Karpas-422 (cell line): Measurements from ENCODE around the gene CD8A. TPM values are rescaled to one million over a fixed set of nuclear protein-coding genes. Genes with fewer than 3 reads are reported as not detected.

Experiments
- DNase-seq: peaks from one replicate; pipeline ENCODE4 v3.0.0-alpha.2; 2015
- H2AFZ ChIP-seq: fragments of 200-600 bp; sonication (generic); 2 replicates; pipeline ENCODE4 v1.6.1; 2014; ENCODE audit warnings: antibody characterized with exemption, low read length, mixed read lengths
- H3K27ac ChIP-seq: fragments of 200-600 bp; sonication (generic); 2 replicates; pipeline ENCODE4 v1.5.1; 2014; ENCODE audit warnings: mild to moderate bottlenecking, low read length, moderate library complexity
- H3K27me3 ChIP-seq: fragments of 200-600 bp; sonication (generic); 2 replicates; pipeline ENCODE4 v1.6.1; 2014; ENCODE audit warnings: low read length, mixed read lengths
- H3K36me3 ChIP-seq: fragments of 200-600 bp; sonication (generic); 2 replicates; pipeline ENCODE4 v1.6.1; 2014; ENCODE audit warnings: low read length, mixed read lengths; ENCODE audit not compliant: insufficient read depth
- H3K4me1 ChIP-seq: fragments of 200-600 bp; sonication (generic); 2 replicates; pipeline ENCODE4 v1.6.1; 2014; ENCODE audit warnings: mild to moderate bottlenecking, low read length, mixed read lengths
- H3K4me2 ChIP-seq: fragments of 200-600 bp; sonication (generic); 2 replicates; pipeline ENCODE4 v1.6.1; 2014; ENCODE audit warnings: low read length, low read depth, mild to moderate bottlenecking; ENCODE audit not compliant: poor library complexity, severe bottlenecking
- H3K4me3 ChIP-seq: fragments of 200-600 bp; sonication (generic); 2 replicates; pipeline ENCODE4 v1.5.1; 2014; ENCODE audit warnings: mild to moderate bottlenecking, antibody characterized with exemption, low read length, mixed read lengths
- H3K79me2 ChIP-seq: fragments of 200-600 bp; sonication (generic); 2 replicates; pipeline ENCODE4 v1.6.1; 2014; ENCODE audit warnings: mild to moderate bottlenecking, low read length, mixed read lengths
- H3K9ac ChIP-seq: fragments of 200-600 bp; sonication (generic); 2 replicates; pipeline ENCODE4 v1.6.0; 2014; ENCODE audit warnings: low read length
- H3K9me2 ChIP-seq: fragments of 200-600 bp; sonication (generic), shearing (Covaris generic); replicated peaks from 2 replicates; pipeline ENCODE4 v1.6.0; 2014; ENCODE audit warnings: mild to moderate bottlenecking, low read length, moderate library complexity; ENCODE audit not compliant: insufficient read depth
- H3K9me3 ChIP-seq: fragments of 300-700, 200-600 bp; sonication (generic); 2 replicates; pipeline ENCODE4 v1.6.1; 2014; ENCODE audit warnings: low read length, mixed read lengths
- H4K20me1 ChIP-seq: fragments of 200-600 bp; sonication (generic); 2 replicates; pipeline ENCODE4 v1.6.1; 2014; ENCODE audit warnings: mild to moderate bottlenecking, antibody characterized with exemption, low read length, low read depth; ENCODE audit not compliant: insufficient read depth
- total RNA-seq: library from RNA; depleted of rRNA; stranded (reverse); fragments of >200 nt; shearing (Covaris generic); gene quantifications from 2 replicates; pipeline ENCODE4 v1.2.3, GENCODE V29; 2014; ENCODE audit warnings: low replicate concordance

CD8A gene
- total RNA-seq, 1 experiment from 2014 or later, result not detected

DNA sequence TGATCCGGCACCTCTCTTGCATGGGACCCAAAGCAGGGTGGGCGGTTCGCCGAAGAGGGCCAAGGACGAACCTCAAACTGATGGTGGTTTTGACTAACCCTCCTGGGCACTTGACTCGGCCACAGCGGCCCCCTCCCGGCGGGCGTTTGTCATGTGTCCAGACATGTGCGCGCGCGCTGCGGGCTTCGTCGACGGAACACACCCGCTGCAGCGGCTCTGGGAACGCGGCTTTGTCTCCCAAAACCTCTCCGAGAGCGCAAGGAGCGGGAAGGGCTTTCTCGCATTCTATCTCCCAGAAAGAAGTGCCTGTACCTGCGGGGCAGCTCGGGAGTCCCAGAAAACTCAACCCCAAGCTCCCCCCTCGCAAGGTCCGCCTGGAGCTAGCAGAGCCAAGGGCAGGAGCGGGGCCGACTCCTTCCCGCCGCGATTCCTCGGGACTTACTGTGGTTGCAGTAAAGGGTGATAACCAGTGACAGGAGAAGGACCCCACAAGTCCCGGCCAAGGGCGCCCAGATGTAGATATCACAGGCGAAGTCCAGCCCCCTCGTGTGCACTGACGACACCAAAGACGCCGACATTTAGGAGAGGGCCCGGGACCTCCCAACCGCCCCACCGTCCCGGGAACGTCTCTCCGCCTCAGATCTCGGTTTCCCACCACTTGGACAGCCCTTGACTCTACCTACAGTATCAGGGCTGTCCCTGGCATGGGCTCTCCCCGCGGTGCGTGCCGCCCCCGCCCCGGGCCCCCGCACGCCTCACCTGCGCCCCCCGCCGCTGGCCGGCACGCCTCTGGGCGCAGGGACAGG, 1.6 kb downstream of the CD8A start:
- Histone ChIP-seq H4K20me1 (no peaks in the 10 kb centered on the region), H3K79me2 (no peaks in the 10 kb centered on the region), H3K36me3 (no peaks in the 10 kb centered on the region), H3K4me2 (no peak overlapping the region), H3K4me3 (no peak overlapping the region), H3K9ac (no peak overlapping the region), H3K27ac (no peak overlapping the region), H3K27me3 (no peaks in the 10 kb centered on the region), H3K9me3 (no peaks in the 10 kb centered on the region), H3K9me2 (no peaks in the 10 kb centered on the region), H3K4me1 (peaks cover 5% of the 10 kb centered on the region), H2AFZ (no peak overlapping the region)
- DNase-seq, result no peak

DNA sequence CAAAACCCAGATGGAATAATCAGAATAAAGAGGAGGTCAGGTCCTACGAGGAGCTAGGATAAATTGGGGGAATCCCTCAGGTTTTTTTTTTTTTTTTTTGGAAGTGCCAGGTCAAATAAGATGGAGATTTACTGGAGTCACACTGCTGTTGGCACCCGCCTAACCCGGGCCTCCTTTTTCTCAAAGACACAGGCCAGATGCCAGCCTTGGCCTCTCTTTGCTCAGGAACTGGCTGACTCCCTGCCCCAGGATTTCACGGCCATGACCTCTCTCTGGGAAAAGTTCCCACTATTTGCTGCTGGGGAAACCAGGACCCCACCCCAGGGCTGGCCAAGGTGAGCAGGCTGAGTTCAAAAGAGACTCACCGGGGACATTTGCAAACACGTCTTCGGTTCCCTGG, 2.5 kb downstream of the CD8A start:
- Histone ChIP-seq H3K9me3 (no peaks in the 10 kb centered on the region), H3K36me3 (no peaks in the 10 kb centered on the region), H3K27ac (no peak overlapping the region), H3K4me1 (peaks cover 13% of the 10 kb centered on the region), H3K9me2 (no peaks in the 10 kb centered on the region), H4K20me1 (peaks cover 5% of the 10 kb centered on the region; the same call in 1 of the 2 replicates), H3K79me2 (no peaks in the 10 kb centered on the region), H3K4me2 (no peak overlapping the region), H3K9ac (no peak overlapping the region), H2AFZ (no peak overlapping the region), H3K27me3 (no peaks in the 10 kb centered on the region), H3K4me3 (no peak overlapping the region)
- DNase-seq, result no peak

DNA sequence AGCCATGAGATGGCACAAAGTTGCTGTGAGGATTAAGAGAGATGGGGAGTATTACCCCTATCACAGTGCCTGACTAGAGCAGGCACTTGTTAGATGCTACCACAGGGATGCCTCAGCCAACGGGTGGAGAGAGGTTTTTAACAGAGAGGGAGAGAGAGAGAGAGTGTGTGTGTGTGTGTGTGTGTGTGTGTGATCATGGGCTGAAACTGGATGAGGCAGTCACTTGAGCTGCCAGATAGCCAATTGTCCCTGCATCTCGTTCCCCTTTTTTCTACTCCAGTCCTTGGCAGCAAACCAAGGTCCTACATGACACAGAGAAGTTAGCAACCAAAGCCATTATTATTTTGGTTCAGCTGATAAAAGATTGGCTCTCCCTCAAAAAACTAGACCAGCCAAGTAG, 3.0 kb downstream of the CD8A start:
- Histone ChIP-seq H3K36me3 (no peaks in the 10 kb centered on the region), H3K4me3 (no peak overlapping the region), H3K9me2 (no peaks in the 10 kb centered on the region), H3K4me1 (peaks cover 13% of the 10 kb centered on the region), H4K20me1 (peaks cover 5% of the 10 kb centered on the region; the same call in 1 of the 2 replicates), H3K27ac (no peak overlapping the region), H3K79me2 (no peaks in the 10 kb centered on the region), H3K9me3 (no peaks in the 10 kb centered on the region), H3K4me2 (no peak overlapping the region), H3K9ac (no peak overlapping the region), H2AFZ (no peak overlapping the region), H3K27me3 (no peaks in the 10 kb centered on the region)
- DNase-seq, result no peak

DNA sequence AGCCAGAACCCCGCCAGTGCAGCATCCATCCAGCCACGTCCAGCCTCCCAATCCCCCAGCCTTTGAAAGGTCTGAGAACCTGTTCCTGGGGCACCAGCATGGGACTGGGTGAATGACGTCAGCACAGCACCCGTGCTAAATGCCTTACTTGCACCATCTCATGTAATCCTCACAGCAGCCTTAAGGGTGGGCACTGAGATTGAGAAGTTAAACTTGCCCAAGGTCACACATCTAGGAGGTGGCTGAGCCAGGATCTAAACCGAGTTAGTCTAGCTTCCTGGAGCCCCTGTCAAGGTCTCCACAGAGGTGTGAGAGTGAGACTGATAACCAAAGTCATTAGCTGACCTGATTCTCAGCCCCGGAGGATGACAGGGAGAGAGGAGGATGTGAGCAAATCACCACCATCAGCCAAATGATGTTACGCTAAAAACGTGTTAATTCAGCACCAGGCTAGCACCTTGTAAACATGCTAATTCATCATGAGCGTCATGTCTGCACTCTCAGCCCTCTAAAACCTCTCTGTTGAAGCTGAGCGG, 4.6 kb downstream of the CD8A start:
- H3K4me1 ChIP-seq, result peaks cover 13% of the 10 kb centered on the region
- no peak for DNase-seq
- H3K27me3 ChIP-seq, result no peaks in the 10 kb centered on the region
- H3K9ac ChIP-seq, result no peak overlapping the region
- no peaks in the 10 kb centered on the region for H3K9me3 ChIP-seq
- H3K4me2 ChIP-seq, result no peak overlapping the region
- no peaks in the 10 kb centered on the region for H3K36me3 ChIP-seq
- no peak overlapping the region for H3K4me3 ChIP-seq
- peaks cover 5% of the 10 kb centered on the region; the same call in 1 of the 2 replicates for H4K20me1 ChIP-seq
- no peaks in the 10 kb centered on the region for H3K9me2 ChIP-seq
- no peak overlapping the region for H2AFZ ChIP-seq
- no peak overlapping the region for H3K27ac ChIP-seq
- no peaks in the 10 kb centered on the region for H3K79me2 ChIP-seq

DNA sequence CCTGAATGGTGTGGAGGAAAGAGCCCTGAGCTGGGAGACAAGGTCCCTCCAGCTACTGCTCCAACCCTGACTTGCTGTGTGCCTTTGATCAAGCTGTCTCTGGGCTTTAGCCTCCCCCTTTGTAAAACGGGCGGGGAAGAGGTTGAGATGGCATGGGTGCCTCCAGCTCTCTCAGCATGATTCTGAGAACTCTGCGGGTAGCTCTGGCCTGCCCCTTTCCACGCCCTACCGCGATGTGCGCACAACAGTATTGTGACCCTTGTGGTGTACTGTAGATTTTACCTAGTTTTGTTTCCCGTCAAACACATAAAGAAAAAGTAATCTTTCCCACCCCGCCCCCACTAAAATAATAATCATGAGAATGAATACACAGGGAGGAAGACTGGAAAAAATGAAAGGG, 5.3 kb downstream of the CD8A start:
- Histone ChIP-seq H3K79me2 (no peaks in the 10 kb centered on the region), H3K27ac (no peak overlapping the region), H3K9me3 (no peaks in the 10 kb centered on the region), H3K9me2 (no peaks in the 10 kb centered on the region), H4K20me1 (peaks cover 5% of the 10 kb centered on the region; the same call in 1 of the 2 replicates), H3K4me2 (no peak overlapping the region), H3K4me3 (no peak overlapping the region), H2AFZ (no peak overlapping the region), H3K4me1 (peaks cover 13% of the 10 kb centered on the region), H3K36me3 (no peaks in the 10 kb centered on the region), H3K9ac (no peak overlapping the region), H3K27me3 (no peaks in the 10 kb centered on the region)
- DNase-seq, result no peak

DNA sequence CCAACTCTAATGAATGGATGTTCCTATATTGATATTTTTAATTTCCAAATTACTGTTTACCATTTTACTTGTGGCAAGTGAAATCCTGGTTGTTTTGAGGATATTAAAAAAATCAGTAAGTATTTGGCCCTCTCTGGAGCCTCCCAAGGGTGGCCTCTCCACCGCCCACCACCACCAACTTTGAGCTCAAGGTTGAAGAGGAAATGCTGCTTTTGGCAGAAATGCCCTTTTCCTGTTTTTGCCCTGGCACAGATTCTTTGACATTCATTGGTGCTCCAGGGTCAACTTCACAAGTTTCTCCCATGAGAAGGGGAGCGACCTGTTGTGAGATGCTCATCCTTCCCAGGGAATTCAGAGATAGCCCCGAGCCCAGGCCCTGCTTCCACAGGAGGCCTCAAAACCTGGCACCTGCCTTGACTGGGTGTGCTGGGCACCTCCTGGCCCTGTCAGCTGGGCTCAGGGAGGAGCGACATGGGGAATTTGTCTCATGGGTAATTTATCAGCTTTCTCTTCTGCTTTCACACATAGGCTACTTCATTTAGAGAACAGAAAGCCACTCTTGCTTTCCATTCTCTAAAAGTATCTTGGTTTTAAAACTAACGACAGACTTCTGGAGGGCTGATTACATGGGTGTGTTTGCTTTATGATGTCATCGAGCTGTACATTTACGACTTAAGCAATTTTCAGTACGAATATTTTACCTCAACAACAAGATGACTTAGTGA, 6.9 kb downstream of the CD8A start:
- Histone ChIP-seq H3K4me3 (no peak overlapping the region), H3K4me2 (peak overlapping the region; percentile 9), H3K27me3 (no peaks in the 10 kb centered on the region), H4K20me1 (peaks cover 8% of the 10 kb centered on the region; the same call in 1 of the 2 replicates), H3K9me2 (no peaks in the 10 kb centered on the region), H3K79me2 (no peaks in the 10 kb centered on the region), H3K4me1 (peaks cover 13% of the 10 kb centered on the region), H3K27ac (no peak overlapping the region), H3K36me3 (no peaks in the 10 kb centered on the region), H3K9me3 (no peaks in the 10 kb centered on the region), H2AFZ (no peak overlapping the region; the same call in 1 of the 2 replicates), H3K9ac (peak overlapping the region; percentile 16; the same call in 1 of the 2 replicates)
- peak; percentile 57 for DNase-seq

DNA sequence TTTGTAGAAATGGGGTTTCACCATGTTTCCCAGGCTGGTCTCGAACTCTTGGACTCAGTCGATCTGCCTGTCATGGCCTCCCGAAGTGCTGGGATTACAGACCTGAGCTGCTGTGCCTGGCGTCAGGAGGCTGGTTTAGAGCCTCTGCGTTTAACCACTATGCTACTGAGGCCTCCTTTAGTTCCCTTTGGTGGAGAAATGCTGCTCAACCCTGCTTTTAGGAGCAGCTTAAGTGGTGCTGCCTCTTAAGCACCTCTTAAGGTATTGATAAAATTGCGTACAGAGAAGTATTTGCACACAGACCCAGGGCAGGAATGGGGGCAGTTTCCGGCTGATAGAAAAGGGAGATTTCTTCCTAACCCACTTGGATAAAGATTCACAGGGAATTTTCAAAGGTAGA, 8.0 kb downstream of the CD8A start:
- Histone ChIP-seq H3K36me3 (no peaks in the 10 kb centered on the region), H3K27me3 (no peaks in the 10 kb centered on the region), H3K9ac (no peak overlapping the region), H4K20me1 (peaks cover 8% of the 10 kb centered on the region; the same call in 1 of the 2 replicates), H3K4me1 (peaks cover 13% of the 10 kb centered on the region), H3K4me3 (no peak overlapping the region), H3K9me3 (no peaks in the 10 kb centered on the region), H3K4me2 (no peak overlapping the region), H2AFZ (no peak overlapping the region), H3K9me2 (no peaks in the 10 kb centered on the region), H3K27ac (no peak overlapping the region), H3K79me2 (no peaks in the 10 kb centered on the region)
- DNase-seq, result no peak

DNA sequence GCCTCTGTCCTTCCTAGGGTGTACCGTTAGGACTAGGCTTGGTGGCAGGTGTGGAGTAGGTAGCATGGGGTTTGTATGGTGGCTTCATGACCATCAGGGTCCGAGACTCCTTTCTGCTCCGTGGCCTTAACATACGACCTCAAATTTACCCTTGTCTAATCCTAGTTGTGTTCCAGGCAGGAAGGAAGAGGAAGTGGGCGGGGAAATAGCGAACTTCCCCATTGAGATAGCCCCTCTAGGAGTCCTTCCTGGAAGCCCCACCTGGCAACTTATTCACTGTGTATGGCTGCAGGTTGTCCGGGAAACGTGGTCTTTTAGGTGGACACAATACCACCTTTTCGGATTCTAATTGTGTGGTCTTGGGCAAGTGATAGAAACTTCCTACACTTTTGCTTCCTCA, 9.3 kb downstream of the CD8A start:
- peaks cover 13% of the 10 kb centered on the region for H3K4me1 ChIP-seq
- no peaks in the 10 kb centered on the region for H3K9me3 ChIP-seq
- no peaks in the 10 kb centered on the region for H3K9me2 ChIP-seq

More for the DNA sequence above, 9.3 kb downstream of the CD8A start:
- peaks cover 18% of the 10 kb centered on the region; the same call in 1 of the 2 replicates for H4K20me1 ChIP-seq
- no peak overlapping the region for H3K27ac ChIP-seq
- no peak overlapping the region for H3K9ac ChIP-seq
- H3K4me3 ChIP-seq, result no peak overlapping the region
- no peaks in the 10 kb centered on the region for H3K27me3 ChIP-seq
- H2AFZ ChIP-seq, result no peak overlapping the region
- H3K79me2 ChIP-seq, result no peaks in the 10 kb centered on the region
- H3K4me2 ChIP-seq, result no peak overlapping the region
- H3K36me3 ChIP-seq, result no peaks in the 10 kb centered on the region
- no peak for DNase-seq
